GM12878 (cell line): Measurements from ENCODE around the gene BDP1. TPM values are rescaled to one million over a fixed set of nuclear protein-coding genes. Genes with fewer than 3 reads are reported as not detected.
A peak's percentile ranks its signal among the peaks of the same experiment; 100 is the strongest.

Experiments
- ASH2L ChIP-seq: fragments of 300-600, 200-600 bp; sonication (generic); IDR thresholded peaks from 2 replicates; pipeline ENCODE4 v1.6.1; 2017; ENCODE audit warnings: low read depth, mild to moderate bottlenecking, borderline replicate concordance
- BACH1 ChIP-seq: fragments of 450-650 bp; IDR thresholded peaks from 2 replicates; pipeline ENCODE4 v1.6.1; 2017; ENCODE audit warnings: mild to moderate bottlenecking, borderline replicate concordance
- CEBPB ChIP-seq, 2 experiments: fragments of 150-350 bp in 1 of 2; IDR thresholded peaks; 2 replicates each; pipeline ENCODE4 v1.6.1; 2012 to 2014; ENCODE audit warnings: low read depth in 2 of 2, low read length in 2 of 2, borderline replicate concordance in 1 of 2, inconsistent platforms in 1 of 2
- CREB1 ChIP-seq: IDR thresholded peaks from 2 replicates; pipeline ENCODE4 v1.6.1; 2012; ENCODE audit warnings: low read depth, mild to moderate bottlenecking, inconsistent platforms
- ELK1 ChIP-seq: IDR thresholded peaks from 2 replicates; pipeline ENCODE4 v1.6.1; 2012; ENCODE audit warnings: low read depth, low read length, improper control_type of control experiment
- EP300 ChIP-seq, 2 experiments: fragments of 150-350 bp in 1 of 2; IDR thresholded peaks; 2 replicates each; pipeline ENCODE4 v1.6.1; 2011 to 2012; ENCODE audit warnings: low read depth in 2 of 2, low read length in 2 of 2, borderline replicate concordance in 1 of 2, improper control_type of control experiment in 1 of 2, inconsistent platforms in 1 of 2; ENCODE audit not compliant: control insufficient read depth in 1 of 2
- GATAD2B ChIP-seq: fragments of 450-650 bp; conservative IDR thresholded peaks from 2 replicates; pipeline ENCODE4 v1.6.1; 2017; ENCODE audit warnings: low read depth, mild to moderate bottlenecking, moderate library complexity
- HSF1 ChIP-seq: fragments of 150-350 bp; IDR thresholded peaks from 2 replicates; pipeline ENCODE4 v1.6.1; 2014; ENCODE audit warnings: mild to moderate bottlenecking, low read depth, low read length
- IKZF1 ChIP-seq: fragments of 450-650 bp; conservative IDR thresholded peaks from 2 replicates; pipeline ENCODE4 v1.6.1; 2017; ENCODE audit warnings: antibody characterized with exemption, mild to moderate bottlenecking
- IKZF2 ChIP-seq, 2 experiments: fragments of 450-650 bp; IDR thresholded peaks; 2 replicates each; pipeline ENCODE4 v1.6.1; 2017; ENCODE audit warnings: mild to moderate bottlenecking in 2 of 2, moderate library complexity in 2 of 2
- KLF5 ChIP-seq: fragments of 450-650 bp; IDR thresholded peaks from 2 replicates; pipeline ENCODE4 v1.6.1; 2014; ENCODE audit warnings: mild to moderate bottlenecking; ENCODE audit not compliant: partially characterized antibody
- MEF2A ChIP-seq: IDR thresholded peaks from 2 replicates; pipeline ENCODE4 v1.6.1; 2011; ENCODE audit warnings: low read depth, mild to moderate bottlenecking, low read length, moderate library complexity; ENCODE audit not compliant: insufficient read depth
- MEF2B ChIP-seq: fragments of 450-650 bp; IDR thresholded peaks from 2 replicates; pipeline ENCODE4 v1.6.1; 2018; ENCODE audit warnings: mild to moderate bottlenecking, moderate library complexity; ENCODE audit not compliant: partially characterized antibody, poor library complexity, severe bottlenecking
- MXI1 ChIP-seq: fragments of 150-350 bp; IDR thresholded peaks from 2 replicates; pipeline ENCODE4 v1.6.1; 2011; ENCODE audit warnings: low read depth, mild to moderate bottlenecking, inconsistent platforms, low read length, improper control_type of control experiment
- MYB ChIP-seq: fragments of 150-350 bp; IDR thresholded peaks from 2 replicates; pipeline ENCODE4 v1.6.1; 2014; ENCODE audit warnings: mild to moderate bottlenecking, low read depth, low read length, borderline replicate concordance
- NR2C1 ChIP-seq: fragments of 450-650 bp; IDR thresholded peaks from 2 replicates; pipeline ENCODE4 v1.6.1; 2017; ENCODE audit warnings: antibody characterized with exemption, mild to moderate bottlenecking, moderate library complexity
- NR2F1 ChIP-seq: fragments of 450-650 bp; conservative IDR thresholded peaks from 2 replicates; pipeline ENCODE4 v1.6.1; 2017; ENCODE audit warnings: mild to moderate bottlenecking
- POLR2AphosphoS2 ChIP-seq: IDR thresholded peaks from 2 replicates; pipeline ENCODE4 v1.6.1; 2011; ENCODE audit warnings: low read depth, mild to moderate bottlenecking, low read length, improper control_type of control experiment, moderate library complexity
- POU2F2 ChIP-seq: IDR thresholded peaks from 3 replicates; pipeline ENCODE4 v1.6.1; 2011; ENCODE audit warnings: low read depth, mild to moderate bottlenecking, low read length, borderline replicate concordance
- RFX5 ChIP-seq: IDR thresholded peaks from 2 replicates; pipeline ENCODE4 v1.6.1; 2011; ENCODE audit warnings: low read depth, low read length, improper control_type of control experiment
- SMAD1 ChIP-seq: fragments of 450-650 bp; IDR thresholded peaks from 2 replicates; pipeline ENCODE4 v1.6.1; 2018; ENCODE audit warnings: mild to moderate bottlenecking, low read depth; ENCODE audit not compliant: partially characterized antibody
- SRF ChIP-seq, 2 experiments: IDR thresholded peaks; 2 replicates each; pipeline ENCODE4 v1.6.1; 2011; ENCODE audit warnings: low read depth in 2 of 2, low read length in 2 of 2, mild to moderate bottlenecking in 1 of 2, moderate library complexity in 1 of 2
- STAT3 ChIP-seq: IDR thresholded peaks from 2 replicates; pipeline ENCODE4 v1.6.1; 2011; ENCODE audit warnings: low read depth, low read length, improper control_type of control experiment
- SUZ12 ChIP-seq: fragments of 200-600 bp; sonication (generic); IDR thresholded peaks from one replicate; pipeline ENCODE4 v1.6.1; 2018; ENCODE audit warnings: antibody characterized with exemption, mild to moderate bottlenecking; ENCODE audit not compliant: unreplicated experiment
- TARDBP ChIP-seq: IDR thresholded peaks from 2 replicates; pipeline ENCODE4 v1.6.1; 2016; ENCODE audit warnings: borderline replicate concordance
- YY1 ChIP-seq: IDR thresholded peaks from 2 replicates; pipeline ENCODE4 v1.6.1; 2011; ENCODE audit warnings: low read depth, mild to moderate bottlenecking, low read length
- ZBED1 ChIP-seq: IDR thresholded peaks from 2 replicates; pipeline ENCODE4 v1.6.1; 2016; ENCODE audit warnings: borderline replicate concordance
- polyA plus RNA-seq, 11 experiments: library from polyadenylated mRNA; depleted of rRNA in 4 of 11; unstranded in 6 of 11; stranded (reverse) in 5 of 11; fragments of >200 nt; fragmentation: Nextera tagmentation in 4 of 11; fragmentation: Illumina TruSeq in 1 of 11; extraction: Ambion mirVana in 4 of 11; extraction: Trizol in 1 of 11; gene quantifications; 1 replicate in 1 of 11; 2 replicates in 10 of 11; pipeline versions ENCODE4 v1.2.1 to v1.2.3, GENCODE V29; 2011 to 2016; ENCODE audit warnings: inconsistent platforms in 2 of 11, missing spikeins in 2 of 11, low read depth in 1 of 11
- total RNA-seq, 4 experiments: library from RNA; depleted of rRNA in 3 of 4; stranded (reverse); fragments of >200 nt in 3 of 4; fragmentation: Illumina TruSeq in 1 of 4; extraction: Trizol in 1 of 4; gene quantifications; 2 replicates each; pipeline versions ENCODE4 v1.2.1 to v1.2.3, GENCODE V29; 2013 to 2021
- TF ChIP-seq, protein P1 (sequence below): IDR thresholded peaks from 2 replicates; pipeline ENCODE4 v1.6.1; 2011; ENCODE audit warnings: low read depth, mild to moderate bottlenecking, low read length, moderate library complexity, borderline replicate concordance; ENCODE audit errors: extremely low read depth

BDP1 gene
- total and polyA plus RNA-seq, 10 of the 15 experiments (the other 5 are each of a cell fraction or from before 2014, with no cell fraction given), result 6.1 to 31.1 (median 17.7) TPM

- TF ChIP-seq POLR2AphosphoS2 (no peak), IKZF2 (IDR thresholded peaks at IDR 0.05) (peak; percentile 32 to 39), CEBPB (IDR thresholded peaks at IDR 0.05; ENCODE audit: borderline replicate concordance in 1 of 2, low read depth in 2 of 2, low read length in 2 of 2) (peak in 1 of 2 experiments; percentile 88; a peak in 1 of 4 replicates), GATAD2B (0 out of 2 replicates have a peak, but pooled peaks have one; percentile 59), IKZF1 (peak; percentile 87), STAT3 (no peak), BACH1 (no peak), TARDBP (0 out of 2 replicates have a peak, but pooled peaks have one; percentile 11), HSF1 (no peak), MXI1 (peak; percentile 94), MEF2B (peak; percentile 18), CREB1 (peak; percentile 100), SRF (IDR thresholded peaks at IDR 0.05; ENCODE audit: low read depth in 2 of 2, low read length in 2 of 2) (peak; percentile 58 to 95), KLF5 (peak; percentile 63), RFX5 (peak; percentile 68; the same call in 1 of the 2 replicates), ZBED1 (no peak), MYB (no peak), ELK1 (0 out of 2 replicates have a peak, but pooled peaks have one; percentile 35), NR2C1 (peak; percentile 76), SUZ12 (no peak), SMAD1 (no peak), MEF2A (0 out of 2 replicates have a peak, but pooled peaks have one; percentile 4), NR2F1 (peak; percentile 69), POU2F2 (peak; percentile 82; the same call in 2 of the 3 replicates), EP300 (IDR thresholded peaks at IDR 0.05; ENCODE audit: borderline replicate concordance in 1 of 2, control insufficient read depth in 1 of 2, low read depth in 2 of 2, low read length in 2 of 2) (peak in 1 of 2 experiments; percentile 46; a peak in 1 of 4 replicates), YY1 (peak; percentile 95), ASH2L (0 out of 2 replicates have a peak, but pooled peaks have one; percentile 33)
- TF ChIP-seq, protein P1, sequence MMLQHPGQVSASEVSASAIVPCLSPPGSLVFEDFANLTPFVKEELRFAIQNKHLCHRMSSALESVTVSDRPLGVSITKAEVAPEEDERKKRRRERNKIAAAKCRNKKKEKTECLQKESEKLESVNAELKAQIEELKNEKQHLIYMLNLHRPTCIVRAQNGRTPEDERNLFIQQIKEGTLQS, result peak; percentile 97
Observed at GRCh38 chr5:71455427-71456361, at the start of gene BDP1 (continued).
